Cardiac atrium fibroblast (primary cell): ENCODE results near the gene CDY2B. TPM values are rescaled to one million over a fixed set of nuclear protein-coding genes. Genes with fewer than 3 reads are reported as not detected.

Experiments used
- total RNA-seq: library from RNA; depleted of rRNA; stranded (reverse); fragments of >200 nt; gene quantifications from 2 replicates; pipeline ENCODE4 v1.2.3, GENCODE V29; 2015

CDY2B gene, protein sequence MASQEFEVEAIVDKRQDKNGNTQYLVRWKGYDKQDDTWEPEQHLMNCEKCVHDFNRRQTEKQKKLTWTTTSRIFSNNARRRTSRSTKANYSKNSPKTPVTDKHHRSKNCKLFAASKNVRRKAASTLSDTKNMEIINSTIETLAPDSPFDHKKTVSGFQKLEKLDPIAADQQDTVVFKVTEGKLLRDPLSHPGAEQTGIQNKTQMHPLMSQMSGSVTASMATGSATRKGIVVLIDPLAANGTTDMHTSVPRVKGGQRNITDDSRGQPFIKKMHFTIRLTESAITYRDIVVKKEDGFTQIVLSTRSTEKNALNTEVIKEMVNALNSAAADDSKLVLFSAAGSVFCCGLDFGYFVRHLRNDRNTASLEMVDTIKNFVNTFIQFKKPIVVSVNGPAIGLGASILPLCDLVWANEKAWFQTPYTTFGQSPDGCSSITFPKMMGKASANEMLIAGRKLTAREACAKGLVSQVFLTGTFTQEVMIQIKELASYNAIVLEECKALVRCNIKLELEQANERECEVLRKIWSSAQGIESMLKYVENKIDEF
- not detected in 2 replicates for total RNA-seq

DNA sequence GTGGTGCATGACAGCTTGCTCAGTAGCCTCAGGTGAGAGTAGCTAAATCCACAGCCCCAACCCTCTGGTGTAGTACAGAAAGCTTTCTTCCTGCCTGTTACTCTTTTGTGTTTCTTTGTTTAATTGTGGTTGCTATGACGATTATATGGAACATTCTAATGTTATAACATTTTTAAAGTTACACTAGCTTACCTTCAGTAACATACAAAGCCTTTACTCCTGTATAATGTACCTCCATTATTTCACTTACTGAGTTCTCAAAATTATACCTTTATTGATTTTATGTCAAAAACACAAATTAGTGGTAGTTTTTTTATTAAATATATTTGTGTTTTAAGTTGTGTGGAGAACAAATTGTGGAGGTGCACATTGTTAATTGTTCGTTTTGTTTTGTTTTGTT lies at the start of gene CDY2B:
CDY2B (minus strand) TSS at position 101 of the 400 bp plus-strand sequence. CDS start 328 bp downstream, outside the sequence.

Other genes starting within 250 kb of the CDY2B start
- not detected in 2 replicates for gene CDY2A, start 145.6 kb upstream of the CDY2B start, total RNA-seq